ENCODE data around the gene CMIP. TPM values are rescaled to one million over a fixed set of nuclear protein-coding genes. Genes with fewer than 3 reads are reported as not detected.
A peak's percentile ranks its signal among the peaks of the same experiment; 100 is the strongest.

Gene CMIP
- total RNA-seq, 6 experiments from 2014 or later = 12.2 to 23.0 (median 16.5) TPM

DNA sequence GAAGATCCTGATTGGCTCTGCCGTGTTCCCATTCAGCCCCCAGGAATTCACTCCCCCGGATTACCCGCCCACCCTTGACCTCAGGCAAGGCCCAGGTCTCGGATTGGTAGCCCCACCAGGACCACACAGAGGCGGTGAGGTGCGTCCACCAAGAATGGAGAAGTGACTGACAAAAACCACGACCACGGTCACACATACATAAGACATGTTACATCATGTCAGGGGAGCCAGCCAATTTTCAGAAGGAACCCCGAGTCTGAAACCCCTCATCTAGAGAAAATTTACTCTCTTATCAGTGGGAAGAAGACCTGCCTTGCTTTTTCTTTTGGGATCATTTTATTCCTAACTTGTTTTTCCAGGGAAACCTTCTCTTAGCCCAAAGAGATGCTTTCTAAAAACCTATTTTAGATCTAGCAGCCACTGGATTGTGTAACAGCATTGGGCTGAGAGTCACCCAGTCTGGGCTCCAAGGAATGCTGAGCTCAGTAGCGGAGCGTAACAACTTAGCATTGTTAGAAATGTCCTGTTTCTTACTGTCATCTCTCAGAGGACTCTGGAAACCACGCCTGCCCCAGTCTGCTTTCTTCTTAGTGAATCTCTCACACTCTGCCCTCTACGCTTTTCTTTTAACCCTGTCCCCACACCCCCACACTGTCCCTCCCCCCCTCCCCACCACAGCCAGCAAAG, 164.1 kb downstream of the CMIP start:
- Histone ChIP-seq H3K27ac (no peak overlapping the region), H3K4me1 (peaks cover 0 to 8% (median 0%) of the 10 kb centered on the region in 4 donors), H3K27me3 (no peaks in the 10 kb centered on the region), H3K4me3 (no peak overlapping the region), H3K36me3 (peaks cover 0 to 13% (median 0%) of the 10 kb centered on the region in 4 donors), H3K9me3 (no peaks in the 10 kb centered on the region)
- no peak for ATAC-seq
- WGBS (ENCODE audit: insufficient coverage, low coverage, low lambda C conversion rate, missing lambda C conversion rate) = 71% methylated on average over 13 of the region's 13 CpGs
- no peak for TF ChIP-seq POLR2A (IDR thresholded peaks at IDR 0.05)
- no peak for TF ChIP-seq CTCF (IDR thresholded peaks at IDR 0.05)
- intact Hi-C loops (cut with DNase I) = no loop called here
- no peak for DNase-seq

DNA sequence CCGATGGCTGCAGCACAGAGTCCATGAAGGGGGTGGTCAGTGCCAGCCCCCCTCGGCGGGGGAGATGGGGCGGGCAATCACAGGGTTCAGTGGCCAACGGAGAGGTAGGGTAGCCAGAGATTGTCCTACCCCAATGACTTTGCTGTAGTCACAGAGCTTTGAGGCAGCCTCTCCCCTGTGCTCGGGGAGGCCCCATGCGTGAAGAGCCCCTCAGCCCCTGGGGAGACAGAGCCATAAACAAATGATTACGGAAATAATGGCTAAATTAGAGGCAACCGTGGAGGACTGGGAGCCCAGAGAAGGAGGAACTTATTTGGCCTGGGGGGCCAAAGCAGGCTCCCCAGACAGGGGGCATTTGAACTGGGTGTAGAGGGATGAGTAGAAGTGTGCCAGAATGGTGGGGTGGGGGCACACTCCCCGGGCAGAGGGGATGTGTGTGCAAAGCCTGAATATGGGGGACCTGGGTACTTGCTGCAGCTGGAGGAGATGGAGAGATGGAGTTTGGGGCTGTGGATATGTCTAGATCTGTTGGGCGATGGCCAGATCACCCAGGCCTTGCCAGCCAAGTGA, 164.8 kb downstream of the CMIP start:
- no peak for TF ChIP-seq CTCF (IDR thresholded peaks at IDR 0.05)
- TF ChIP-seq POLR2A (IDR thresholded peaks at IDR 0.05) = no peak
- Histone ChIP-seq H3K36me3 (peaks cover 0 to 13% (median 0%) of the 10 kb centered on the region in 4 donors), H3K4me1 (peaks cover 0 to 8% (median 0%) of the 10 kb centered on the region in 4 donors), H3K9me3 (no peaks in the 10 kb centered on the region), H3K27me3 (no peaks in the 10 kb centered on the region), H3K27ac (no peak overlapping the region), H3K4me3 (no peak overlapping the region)
- intact Hi-C loops (cut with DNase I) = no loop called here
- DNase-seq = no peak
- 79% methylated on average over 8 of the region's 11 CpGs for WGBS (ENCODE audit: insufficient coverage, low coverage, low lambda C conversion rate, missing lambda C conversion rate)
- no peak for ATAC-seq

GRCh38 chr16:81610144-81610842, 165.7 kb downstream of the CMIP start:
- no peak overlapping the region for H3K4me3 ChIP-seq
- peaks cover 0 to 13% (median 0%) of the 10 kb centered on the region in 4 donors for H3K36me3 ChIP-seq
- no peaks in the 10 kb centered on the region for H3K27me3 ChIP-seq
- ATAC-seq (peak; percentile 62 to 84 (median 72)), DNase-seq (peak; percentile 71 to 77 (median 72))
- peak overlapping the region in 1 of 3 donors; percentile 38 for H3K27ac ChIP-seq
- TF ChIP-seq CTCF (IDR thresholded peaks at IDR 0.05) (no peak), POLR2A (IDR thresholded peaks at IDR 0.05) (no peak)
- peaks cover 0 to 8% (median 0%) of the 10 kb centered on the region in 4 donors for H3K4me1 ChIP-seq
- no peaks in the 10 kb centered on the region for H3K9me3 ChIP-seq
- WGBS (ENCODE audit: insufficient coverage, low coverage, low lambda C conversion rate, missing lambda C conversion rate) = 71% methylated on average over 6 of the region's 26 CpGs
- intact Hi-C loops (cut with DNase I) = loop anchor here in 1 of 2 donors (5.0 kb wide), 1 partner anchor 87 kb away; no protein-coding TSS in a partner anchor

DNA sequence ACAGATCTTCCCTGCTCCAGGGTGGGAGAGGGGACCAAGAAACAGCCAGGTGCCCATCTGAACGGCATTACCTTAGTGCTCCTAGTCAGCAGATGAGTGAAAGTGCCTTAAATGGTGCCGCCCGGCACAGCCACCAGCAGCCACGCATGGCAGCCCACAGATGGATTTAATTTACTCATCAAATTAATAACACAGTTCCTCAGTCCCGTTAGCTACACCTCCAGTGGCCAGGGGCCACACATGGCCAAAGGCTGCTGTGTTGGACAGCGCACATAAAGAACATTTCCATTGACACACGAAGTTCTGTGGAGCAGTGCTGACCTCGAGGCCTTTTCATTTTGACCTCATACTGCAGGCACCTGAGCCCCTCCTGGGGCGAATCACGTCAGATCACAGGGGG, 166.3 kb downstream of the CMIP start:
- Histone ChIP-seq H3K27me3 (no peaks in the 10 kb centered on the region), H3K4me1 (peaks cover 0 to 8% (median 0%) of the 10 kb centered on the region in 4 donors), H3K9me3 (no peaks in the 10 kb centered on the region), H3K36me3 (peaks cover 0 to 13% (median 0%) of the 10 kb centered on the region in 4 donors), H3K27ac (peak overlapping the region in 2 of 3 donors; percentile 21 to 38), H3K4me3 (no peak overlapping the region)
- WGBS (ENCODE audit: insufficient coverage, low coverage, low lambda C conversion rate, missing lambda C conversion rate) = 80% methylated on average over 1 of the region's 10 CpGs
- ATAC-seq = no peak
- no peak for TF ChIP-seq CTCF (IDR thresholded peaks at IDR 0.05)
- no peak for TF ChIP-seq POLR2A (IDR thresholded peaks at IDR 0.05)
- no peak for DNase-seq
- intact Hi-C loops (cut with DNase I) = loop anchor here in 1 of 2 donors (5.0 kb wide), 1 partner anchor 86 kb away; no protein-coding TSS in a partner anchor

All from right lobe of liver (tissue), 6 donors.